ENCODE measurements around the gene CFAP299.

CFAP299 gene

GRCh38 chr4:80532674-80533333 is 197.3 kb downstream of the CFAP299 start:
- no peak for DNase-seq

- DNase-seq, result no peak
Observed at GRCh38 chr4:80535551-80535950, 200.0 kb downstream of the CFAP299 start.

GRCh38 chr4:80538276-80538926 is 202.9 kb downstream of the CFAP299 start:
- no peak for DNase-seq

- DNase-seq, result no peak
Observed at GRCh38 chr4:80539190-80539589, 203.7 kb downstream of the CFAP299 start.

GRCh38 chr4:80540349-80540748 is 204.8 kb downstream of the CFAP299 start:
- no peak for DNase-seq

GRCh38 chr4:80540785-80541469 is 205.4 kb downstream of the CFAP299 start:
- DNase-seq, result no peak

GRCh38 chr4:80542747-80543146 is 207.2 kb downstream of the CFAP299 start:
- DNase-seq, result no peak

GRCh38 chr4:80560337-80560736 is 224.8 kb downstream of the CFAP299 start:
- no peak for DNase-seq

- no peak for DNase-seq
Observed at GRCh38 chr4:80566203-80566872, 230.8 kb downstream of the CFAP299 start.

- DNase-seq, result no peak
Observed at GRCh38 chr4:80568891-80569290, 233.4 kb downstream of the CFAP299 start.

- DNase-seq, result no peak
Observed at GRCh38 chr4:80576796-80577195, 241.3 kb downstream of the CFAP299 start.

GRCh38 chr4:80578001-80578400 is 242.5 kb downstream of the CFAP299 start:
- DNase-seq, result no peak

GRCh38 chr4:80585542-80585941 is 250.0 kb downstream of the CFAP299 start:
- no peak for DNase-seq

- no peak for DNase-seq
Observed at GRCh38 chr4:80586716-80587115, 251.2 kb downstream of the CFAP299 start.

GRCh38 chr4:80587871-80588385 is 252.4 kb downstream of the CFAP299 start:
- DNase-seq, result no peak

- DNase-seq, result no peak
Observed at GRCh38 chr4:80592950-80593349, 257.4 kb downstream of the CFAP299 start.

GRCh38 chr4:80594701-80595100 is 259.2 kb downstream of the CFAP299 start:
- DNase-seq, result no peak

GRCh38 chr4:80608281-80608980 is 272.9 kb downstream of the CFAP299 start:
- DNase-seq, result no peak

GRCh38 chr4:80610199-80610598 is 274.7 kb downstream of the CFAP299 start:
- DNase-seq, result no peak

GRCh38 chr4:80610845-80611677 is 275.5 kb downstream of the CFAP299 start:
- DNase-seq, result no peak

GRCh38 chr4:80611678-80611979 is 276.1 kb downstream of the CFAP299 start:
- DNase-seq, result no peak

GRCh38 chr4:80613470-80613869 is 277.9 kb downstream of the CFAP299 start:
- no peak for DNase-seq

Measured in stimulated activated CD4-positive, alpha-beta T cell treated with anti-CD3 and anti-CD28 coated beads, Interleukin-12 subunit alpha, Interleukin-12 subunit beta, amount 100 ng/mL, for 4 hours (primary cell).